Measurements from ENCODE around the gene HSPB1. TPM values are rescaled to one million over a fixed set of nuclear protein-coding genes. Genes with fewer than 3 reads are reported as not detected.

HSPB1 gene
- total RNA-seq, 1 experiment from 2014 or later = 202 TPM

GRCh38 chr7:76316984-76317781 lies 14.7 kb downstream of the HSPB1 start:
- ATAC-seq (no peak), DNase-seq (ENCODE audit: low spot score) (no peak)
- H3K9me3 Mint-ChIP-seq = no peaks in the 10 kb centered on the region
- TF ChIP-seq E2F4 (CRISPR knock-in tag; IDR thresholded peaks at IDR 0.05; ENCODE audit: borderline replicate concordance, low read depth) (no peak), EMX1 (CRISPR knock-in tag; IDR thresholded peaks at IDR 0.05) (no peak), FOXP1 (CRISPR knock-in tag; IDR thresholded peaks at IDR 0.05; ENCODE audit: borderline replicate concordance) (peak; percentile 69; the same call in 1 of the 2 replicates), MYBL2 (CRISPR knock-in tag; IDR thresholded peaks at IDR 0.05) (no peak), ZSCAN18 (CRISPR knock-in tag; IDR thresholded peaks at IDR 0.05) (no peak), USF1 (CRISPR knock-in tag; IDR thresholded peaks at IDR 0.05) (no peak), RORB (CRISPR knock-in tag; IDR thresholded peaks at IDR 0.05) (no peak), ZNF317 (CRISPR knock-in tag; IDR thresholded peaks at IDR 0.05; ENCODE audit: borderline replicate concordance, low read depth) (no peak), CTCF (IDR thresholded peaks at IDR 0.05) (no peak), ETV6 (CRISPR knock-in tag; IDR thresholded peaks at IDR 0.05) (peak; percentile 23; the same call in 1 of the 2 replicates), IRF1 (CRISPR knock-in tag; IDR thresholded peaks at IDR 0.05) (no peak), NR3C1 (CRISPR knock-in tag; conservative IDR thresholded peaks at IDR 0.05; ENCODE audit: low read depth) (no peak), ZMAT4 (CRISPR knock-in tag; IDR thresholded peaks at IDR 0.05) (no peak), ZNF232 (CRISPR knock-in tag; IDR thresholded peaks at IDR 0.05) (no peak), ZNF425 (CRISPR knock-in tag; conservative IDR thresholded peaks at IDR 0.05) (no peak), ZNF671 (CRISPR knock-in tag; IDR thresholded peaks at IDR 0.05) (no peak), NFATC4 (CRISPR knock-in tag; IDR thresholded peaks at IDR 0.05) (no peak), SP1 (CRISPR knock-in tag; conservative IDR thresholded peaks at IDR 0.05) (no peak), MAX (CRISPR knock-in tag; IDR thresholded peaks at IDR 0.05) (0 out of 2 replicates have a peak, but pooled peaks have one; percentile 15), RELA (CRISPR knock-in tag; IDR thresholded peaks at IDR 0.05; ENCODE audit: borderline replicate concordance) (no peak), ATF3 (CRISPR knock-in tag; conservative IDR thresholded peaks at IDR 0.05) (no peak)
- H3K27ac Mint-ChIP-seq = peak overlapping the region; percentile 99
- no peaks in the 10 kb centered on the region for H3K36me3 Mint-ChIP-seq
- POLR2A ChIA-PET = interaction anchor here (0.6 to 2.8 kb wide), 10 partner anchors 11 to 269 kb away, joined by 3 to 17 read pairs (median 8); partner anchors contain the start of genes MDH2, SSC4D, STYXL1 and YWHAG
- peak overlapping the region; percentile 87 for H3K4me3 Mint-ChIP-seq
- H3K4me1 Mint-ChIP-seq = peaks cover 26% of the 10 kb centered on the region
- H3K27me3 Mint-ChIP-seq (ENCODE audit: low read depth) = no peaks in the 10 kb centered on the region
- CTCF ChIA-PET = interaction anchor here (0.6 to 3.0 kb wide), 20 partner anchors 8 to 451 kb away, joined by 3 to 19 read pairs (median 3); partner anchors contain the start of genes MDH2 and STYXL1

Measured in WTC11 (cell line).